Measurements from ENCODE around the gene YOD1. TPM values are rescaled to one million over a fixed set of nuclear protein-coding genes. Genes with fewer than 3 reads are reported as not detected.

The YOD1 gene
- polyA plus RNA-seq, 1 donor from 2014 or later = 9.3 TPM

- TF ChIP-seq EZH2 (IDR thresholded peaks at IDR 0.05; ENCODE audit: borderline replicate concordance, insufficient read depth, low read length, poor library complexity, severe bottlenecking) (no peak), RAD21 (conservative IDR thresholded peaks at IDR 0.05) (no peak), EP300 (conservative IDR thresholded peaks at IDR 0.05; ENCODE audit: poor library complexity, severe bottlenecking) (no peak), REST (IDR thresholded peaks at IDR 0.05; ENCODE audit: borderline replicate concordance) (no peak), POLR2AphosphoS5 (IDR thresholded peaks at IDR 0.05) (no peak)
Measured at GRCh38 chr1:207058878-207059867, 8.2 kb upstream of the YOD1 start.

GRCh38 chr1:207058252-207058651 lies 7.2 kb upstream of the YOD1 start:
- Histone ChIP-seq H3F3A (ENCODE audit: insufficient read depth, low read length, poor library complexity, severe bottlenecking) (no peaks in the 10 kb centered on the region), H3K27ac (ENCODE audit: low read length) (no peak overlapping the region), H4K20me1 (ENCODE audit: insufficient read depth) (no peaks in the 10 kb centered on the region), H3K9ac (ENCODE audit: low read length) (no peak overlapping the region), H3K4me3 (ENCODE audit: low read length) (no peak overlapping the region), H3K27me3 (ENCODE audit: insufficient read depth, low read depth, low read length) (no peaks in the 10 kb centered on the region), H2AFZ (ENCODE audit: low read depth, low read length) (no peak overlapping the region), H3K79me2 (replicated peaks; ENCODE audit: insufficient read depth, low read length) (no peaks in the 10 kb centered on the region), H3K9me3 (ENCODE audit: low read length) (no peaks in the 10 kb centered on the region), H3K4me2 (ENCODE audit: low read length) (no peak overlapping the region), H3K9me2 (ENCODE audit: insufficient read depth, low read length) (no peaks in the 10 kb centered on the region), H3K36me3 (ENCODE audit: insufficient read depth, low read length) (no peaks in the 10 kb centered on the region)
- TF ChIP-seq REST (IDR thresholded peaks at IDR 0.05; ENCODE audit: borderline replicate concordance) = no peak
- no peak for TF ChIP-seq SMC3 (conservative IDR thresholded peaks at IDR 0.05; ENCODE audit: poor library complexity)
- no peak for TF ChIP-seq TAF1 (IDR thresholded peaks at IDR 0.05; ENCODE audit: low read depth)
- no peak for TF ChIP-seq EZH2 (IDR thresholded peaks at IDR 0.05; ENCODE audit: borderline replicate concordance, insufficient read depth, low read length, poor library complexity, severe bottlenecking)
- no peak for TF ChIP-seq MXI1 (conservative IDR thresholded peaks at IDR 0.05; ENCODE audit: poor library complexity, severe bottlenecking)
- TF ChIP-seq RAD21 (conservative IDR thresholded peaks at IDR 0.05) = no peak
- no peak for TF ChIP-seq EP300 (conservative IDR thresholded peaks at IDR 0.05; ENCODE audit: poor library complexity, severe bottlenecking)
- no peak for TF ChIP-seq CTCF (IDR thresholded peaks at IDR 0.05; ENCODE audit: poor library complexity, severe bottlenecking)
- no peak for TF ChIP-seq POLR2AphosphoS5 (IDR thresholded peaks at IDR 0.05)

More at GRCh38 chr1:207058878-207059867, 8.2 kb upstream of the YOD1 start:
- H3K79me2 ChIP-seq (replicated peaks; ENCODE audit: insufficient read depth, low read length) = no peaks in the 10 kb centered on the region
- H3K4me3 ChIP-seq (ENCODE audit: low read length) = no peak overlapping the region
- H3K27ac ChIP-seq (ENCODE audit: low read length) = no peak overlapping the region
- no peaks in the 10 kb centered on the region for H3K9me2 ChIP-seq (ENCODE audit: insufficient read depth, low read length)
- no peaks in the 10 kb centered on the region for H3F3A ChIP-seq (ENCODE audit: insufficient read depth, low read length, poor library complexity, severe bottlenecking)
- H3K9ac ChIP-seq (ENCODE audit: low read length) = no peak overlapping the region
- H4K20me1 ChIP-seq (ENCODE audit: insufficient read depth) = no peaks in the 10 kb centered on the region
- no peaks in the 10 kb centered on the region for H3K36me3 ChIP-seq (ENCODE audit: insufficient read depth, low read length)
- no peaks in the 10 kb centered on the region for H3K27me3 ChIP-seq (ENCODE audit: insufficient read depth, low read depth, low read length)
- H2AFZ ChIP-seq (ENCODE audit: low read depth, low read length) = no peak overlapping the region
- no peaks in the 10 kb centered on the region for H3K9me3 ChIP-seq (ENCODE audit: low read length)
- no peak overlapping the region for H3K4me2 ChIP-seq (ENCODE audit: low read length)

Data from neural cell (in vitro differentiated cells).